Chondrocyte (in vitro differentiated cells): ENCODE results near the gene RPL27A. TPM values are rescaled to one million over a fixed set of nuclear protein-coding genes. Genes with fewer than 3 reads are reported as not detected.

Source experiments
- DNase-seq: peaks from one replicate; pipeline ENCODE4 v3.0.0; 2021; ENCODE audit warnings: mixed read lengths, low spot score
- H3K27ac Mint-ChIP-seq: one replicate; pipeline ENCODE4 v1.8.0; 2021; ENCODE audit warnings: mild to moderate bottlenecking, moderate library complexity, mixed read lengths; ENCODE audit not compliant: unreplicated experiment
- H3K27me3 Mint-ChIP-seq: 2 replicates; pipeline ENCODE4 v1.8.0; 2021; ENCODE audit warnings: low read depth, mixed read lengths
- H3K36me3 Mint-ChIP-seq: 2 replicates; pipeline ENCODE4 v1.8.0; 2021; ENCODE audit warnings: low read depth, mixed read lengths
- H3K4me1 Mint-ChIP-seq: 2 replicates; pipeline ENCODE4 v1.8.0; 2021; ENCODE audit warnings: low read depth, mild to moderate bottlenecking, mixed read lengths
- H3K4me3 Mint-ChIP-seq: one replicate; pipeline ENCODE4 v1.8.0; 2021; ENCODE audit warnings: mild to moderate bottlenecking, moderate library complexity, mixed read lengths; ENCODE audit not compliant: unreplicated experiment
- H3K9me3 Mint-ChIP-seq: 2 replicates; pipeline ENCODE4 v1.8.0; 2021; ENCODE audit warnings: low read depth, mixed read lengths
- total RNA-seq: library from RNA; stranded (reverse); gene quantifications from 3 replicates; pipeline ENCODE4 v1.2.1, GENCODE V29; 2021
- TF ChIP-seq, protein P1 (sequence below): fragments of 200-600 bp; sonication (generic); IDR thresholded peaks from 2 replicates; pipeline ENCODE4 v1.5.0; 2021; ENCODE audit warnings: antibody characterized with exemption, mild to moderate bottlenecking, moderate library complexity

Gene RPL27A
- total RNA-seq, 1 donor from 2014 or later: 546 TPM

- Mint-ChIP-seq H3K4me3 (no peak overlapping the region), H3K27ac (no peak overlapping the region), H3K27me3 (no peaks in the 10 kb centered on the region), H3K36me3 (peaks cover 20% of the 10 kb centered on the region), H3K9me3 (no peaks in the 10 kb centered on the region), H3K4me1 (peaks cover 47% of the 10 kb centered on the region)
- TF ChIP-seq, protein P1, sequence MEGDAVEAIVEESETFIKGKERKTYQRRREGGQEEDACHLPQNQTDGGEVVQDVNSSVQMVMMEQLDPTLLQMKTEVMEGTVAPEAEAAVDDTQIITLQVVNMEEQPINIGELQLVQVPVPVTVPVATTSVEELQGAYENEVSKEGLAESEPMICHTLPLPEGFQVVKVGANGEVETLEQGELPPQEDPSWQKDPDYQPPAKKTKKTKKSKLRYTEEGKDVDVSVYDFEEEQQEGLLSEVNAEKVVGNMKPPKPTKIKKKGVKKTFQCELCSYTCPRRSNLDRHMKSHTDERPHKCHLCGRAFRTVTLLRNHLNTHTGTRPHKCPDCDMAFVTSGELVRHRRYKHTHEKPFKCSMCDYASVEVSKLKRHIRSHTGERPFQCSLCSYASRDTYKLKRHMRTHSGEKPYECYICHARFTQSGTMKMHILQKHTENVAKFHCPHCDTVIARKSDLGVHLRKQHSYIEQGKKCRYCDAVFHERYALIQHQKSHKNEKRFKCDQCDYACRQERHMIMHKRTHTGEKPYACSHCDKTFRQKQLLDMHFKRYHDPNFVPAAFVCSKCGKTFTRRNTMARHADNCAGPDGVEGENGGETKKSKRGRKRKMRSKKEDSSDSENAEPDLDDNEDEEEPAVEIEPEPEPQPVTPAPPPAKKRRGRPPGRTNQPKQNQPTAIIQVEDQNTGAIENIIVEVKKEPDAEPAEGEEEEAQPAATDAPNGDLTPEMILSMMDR: no peak
- no peak for DNase-seq
Observed at GRCh38 chr11:8726395-8726794, 43.8 kb downstream of the RPL27A start.

- H3K4me1 Mint-ChIP-seq: peaks cover 46% of the 10 kb centered on the region
- no peaks in the 10 kb centered on the region for H3K9me3 Mint-ChIP-seq
- H3K36me3 Mint-ChIP-seq: peaks cover 18% of the 10 kb centered on the region
- no peak overlapping the region for H3K4me3 Mint-ChIP-seq
- TF ChIP-seq, protein P1: no peak
- no peak for DNase-seq
- peak overlapping the region; percentile 36 for H3K27ac Mint-ChIP-seq
- H3K27me3 Mint-ChIP-seq: no peaks in the 10 kb centered on the region
Observed at GRCh38 chr11:8728563-8728962, 46.0 kb downstream of the RPL27A start.

- Mint-ChIP-seq H3K27me3 (no peaks in the 10 kb centered on the region), H3K9me3 (no peaks in the 10 kb centered on the region), H3K36me3 (peaks cover 18% of the 10 kb centered on the region), H3K4me3 (no peak overlapping the region), H3K4me1 (peaks cover 52% of the 10 kb centered on the region), H3K27ac (peak overlapping the region; percentile 36)
- no peak for DNase-seq
- TF ChIP-seq, protein P1: no peak
Observed at GRCh38 chr11:8729067-8729466, 46.5 kb downstream of the RPL27A start.

DNA sequence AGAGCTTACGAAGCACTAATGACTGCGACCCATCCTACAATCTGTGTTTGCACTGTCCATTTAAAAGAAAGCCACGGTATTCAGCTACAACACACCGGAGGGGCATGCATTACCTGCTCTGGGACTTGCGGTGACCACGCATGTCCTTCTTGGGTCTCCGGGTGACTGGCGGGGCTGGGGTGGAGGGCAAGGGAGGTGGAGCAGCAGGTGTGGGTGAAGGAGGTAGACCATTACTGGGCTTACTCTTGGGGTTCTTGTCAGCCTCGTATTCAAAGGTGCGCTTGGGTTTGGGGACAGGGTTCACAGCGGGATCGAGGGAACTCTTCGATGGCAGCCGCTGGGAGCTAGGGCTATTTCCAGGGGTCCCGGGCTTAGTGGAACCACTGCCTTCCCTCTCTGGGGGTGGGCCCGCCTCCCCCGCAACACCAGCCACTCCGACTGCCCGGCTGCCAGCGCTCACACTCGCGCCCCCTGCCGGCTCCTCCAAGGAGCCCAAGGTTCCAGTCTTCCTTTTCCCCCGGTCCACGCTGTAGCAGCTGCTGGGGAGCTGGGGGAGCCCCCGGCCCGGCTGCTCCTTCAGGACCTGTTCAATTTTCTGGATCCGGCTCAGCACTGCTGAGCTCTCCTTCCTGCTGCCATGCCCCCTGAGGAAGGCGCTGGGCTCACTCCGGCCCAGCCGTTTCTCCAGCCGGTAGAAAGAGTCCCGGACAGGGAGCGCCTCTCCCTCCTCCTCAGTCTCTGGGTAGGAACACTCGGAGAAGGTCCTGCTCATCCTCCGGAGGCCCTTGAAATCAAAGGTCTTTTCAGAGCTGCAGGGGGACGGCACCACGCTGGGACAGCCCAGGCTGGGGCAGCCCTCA is 47.5 kb downstream of the RPL27A start:
- DNase-seq: no peak
- Mint-ChIP-seq H3K4me3 (no peak overlapping the region), H3K27me3 (no peaks in the 10 kb centered on the region), H3K36me3 (peaks cover 14% of the 10 kb centered on the region), H3K9me3 (no peaks in the 10 kb centered on the region), H3K27ac (no peak overlapping the region), H3K4me1 (peaks cover 54% of the 10 kb centered on the region)
- TF ChIP-seq, protein P1: no peak

- no peaks in the 10 kb centered on the region for H3K27me3 Mint-ChIP-seq
- H3K36me3 Mint-ChIP-seq: peaks cover 15% of the 10 kb centered on the region
- no peak overlapping the region for H3K27ac Mint-ChIP-seq
- TF ChIP-seq, protein P1: no peak
- no peak overlapping the region for H3K4me3 Mint-ChIP-seq
- no peak for DNase-seq
- peaks cover 55% of the 10 kb centered on the region for H3K4me1 Mint-ChIP-seq
- H3K9me3 Mint-ChIP-seq: no peaks in the 10 kb centered on the region
Observed at GRCh38 chr11:8730697-8731020, 48.1 kb downstream of the RPL27A start.
